Left ventricle myocardium inferior (tissue), 1 donor: Measurements from ENCODE around the gene ASPN. TPM values are rescaled to one million over a fixed set of nuclear protein-coding genes. Genes with fewer than 3 reads are reported as not detected.
A peak's percentile ranks its signal among the peaks of the same experiment; 100 is the strongest.

ENCODE experiments used
- DNase-seq: peaks from one replicate; pipeline ENCODE4 v3.0.0-alpha.2; 2020
- H3K27ac ChIP-seq: fragments of 200-600 bp; replicated peaks from 2 replicates; pipeline ENCODE4 v1.8.0; 2021
- H3K27me3 ChIP-seq: fragments of 200-600 bp; 2 replicates; pipeline ENCODE4 v1.8.0; 2021; ENCODE audit warnings: low read depth
- H3K36me3 ChIP-seq: fragments of 200-600 bp; 2 replicates; pipeline ENCODE4 v1.8.0; 2021
- H3K4me1 ChIP-seq: fragments of 200-600 bp; 2 replicates; pipeline ENCODE4 v1.8.0; 2021
- H3K4me3 ChIP-seq: fragments of 200-600 bp; 2 replicates; pipeline ENCODE4 v1.8.0; 2021; ENCODE audit warnings: mild to moderate bottlenecking, moderate library complexity
- H3K9me3 ChIP-seq: fragments of 200-600 bp; replicated peaks from 2 replicates; pipeline ENCODE4 v1.8.0; 2021
- CTCF ChIP-seq: fragments of 200-600 bp; IDR thresholded peaks from 2 replicates; pipeline ENCODE4 v1.8.0; 2021; ENCODE audit warnings: antibody characterized with exemption, mild to moderate bottlenecking, borderline replicate concordance
- intact Hi-C: fragments of 100-400 bp; cut with micrococcal nuclease; formaldehyde crosslinking; loops from one replicate; pipeline ENCODE4 v1.11.0; 2022
- total RNA-seq: library from RNA; stranded (reverse); fragmentation: NEBNext Ultra II Directional; extraction: Animal tissue kit (Norgen Biotek cat#: 25700); gene quantifications from one replicate; pipeline ENCODE4 v1.2.1, GENCODE V29; 2021
- donor health status: DM: no; HTN: yes; CAD: no; lungs with severe emphysema.

The ASPN gene
- total RNA-seq, 1 donor from 2014 or later = 17.5 TPM

- no peak for TF ChIP-seq CTCF
- Histone ChIP-seq H3K4me1 (peaks cover 45% of the 10 kb centered on the region), H3K4me3 (no peak overlapping the region), H3K9me3 (no peaks in the 10 kb centered on the region), H3K27ac (no peak overlapping the region), H3K36me3 (no peaks in the 10 kb centered on the region), H3K27me3 (no peaks in the 10 kb centered on the region)
- intact Hi-C loops = no loop called here
- no peak for DNase-seq
These were observed 28.4 kb upstream of the ASPN start for GRCh38 chr9:92510747-92511146.

- no peaks in the 10 kb centered on the region for H3K36me3 ChIP-seq
- H3K4me1 ChIP-seq = peaks cover 61% of the 10 kb centered on the region
- no peak for DNase-seq
- intact Hi-C loops = no loop called here
- H3K9me3 ChIP-seq = no peaks in the 10 kb centered on the region
- H3K27me3 ChIP-seq = no peaks in the 10 kb centered on the region
- no peak overlapping the region for H3K27ac ChIP-seq
- H3K4me3 ChIP-seq = no peak overlapping the region
- TF ChIP-seq CTCF = no peak
These were observed 26.7 kb upstream of the ASPN start for GRCh38 chr9:92509050-92509449.

DNA sequence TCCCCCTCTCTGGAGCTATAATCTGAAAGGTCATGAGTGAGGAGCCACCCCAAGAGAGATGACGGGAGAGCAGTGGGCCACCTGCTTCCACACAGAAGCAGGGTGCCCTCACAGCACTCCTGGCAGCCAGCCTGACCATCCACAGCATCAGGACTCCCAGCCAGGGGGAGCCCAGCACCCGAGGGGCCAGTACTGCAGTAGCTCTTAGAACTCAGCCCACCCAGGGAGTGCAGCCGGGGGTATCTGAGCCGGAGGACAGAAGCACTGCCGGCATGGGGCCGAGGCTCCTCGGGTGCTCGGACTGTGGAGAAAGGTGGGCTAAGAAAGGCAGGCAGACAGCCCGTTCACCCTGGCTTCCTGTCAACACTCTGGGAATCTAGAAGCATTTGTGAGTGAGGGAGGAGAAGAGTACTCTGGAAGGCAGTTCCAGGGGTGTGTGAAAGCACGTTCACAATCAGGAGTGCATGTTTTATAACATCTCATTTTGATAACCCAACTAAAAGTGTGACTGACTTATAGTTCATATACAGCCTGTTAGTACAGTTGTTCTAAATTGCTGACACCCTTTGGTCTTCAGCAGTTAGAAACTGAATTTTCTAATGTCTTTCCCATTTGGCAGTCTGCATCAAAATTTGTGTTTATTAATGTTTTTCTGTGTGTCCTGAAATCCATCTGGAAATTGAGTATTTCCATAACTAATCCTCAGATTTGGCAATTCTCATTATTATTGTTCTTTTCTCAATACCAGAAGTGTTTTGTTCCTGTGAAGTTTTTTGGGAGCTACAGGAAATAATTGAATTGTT lies 25.9 kb upstream of the ASPN start:
- Histone ChIP-seq H3K27me3 (no peaks in the 10 kb centered on the region), H3K4me1 (peaks cover 62% of the 10 kb centered on the region), H3K27ac (peak overlapping the region; percentile 73), H3K36me3 (no peaks in the 10 kb centered on the region), H3K9me3 (no peaks in the 10 kb centered on the region), H3K4me3 (peak overlapping the region; percentile 17)
- TF ChIP-seq CTCF = peak; percentile 20
- peak; percentile 22 for DNase-seq
- intact Hi-C loops = no loop called here

- Histone ChIP-seq H3K27ac (peak overlapping the region; percentile 73), H3K27me3 (no peaks in the 10 kb centered on the region), H3K4me1 (peaks cover 55% of the 10 kb centered on the region), H3K9me3 (no peaks in the 10 kb centered on the region), H3K4me3 (no peak overlapping the region), H3K36me3 (no peaks in the 10 kb centered on the region)
- TF ChIP-seq CTCF = no peak
- intact Hi-C loops = no loop called here
- no peak for DNase-seq
These were observed 25.2 kb upstream of the ASPN start for GRCh38 chr9:92507496-92507895.

DNA sequence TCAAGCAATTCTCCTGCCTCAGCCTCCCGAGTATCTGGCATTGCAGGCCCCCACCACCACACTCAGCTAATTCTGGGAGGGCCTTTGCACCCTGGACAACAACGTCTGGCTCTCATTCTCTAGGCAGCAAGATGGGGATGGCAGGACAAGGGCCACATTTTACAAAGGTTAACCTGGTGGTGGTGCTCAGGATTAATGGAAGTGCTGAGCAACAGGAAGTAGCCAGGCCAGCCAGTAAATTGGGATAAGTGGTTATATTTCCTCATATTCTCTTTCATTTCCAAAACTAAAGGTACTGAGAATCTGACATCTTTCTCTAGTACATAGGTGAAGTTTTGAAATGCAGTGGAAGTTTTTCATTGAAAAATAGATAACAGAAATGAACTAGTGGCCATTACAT lies 24.7 kb upstream of the ASPN start:
- Histone ChIP-seq H3K36me3 (no peaks in the 10 kb centered on the region), H3K4me1 (peaks cover 54% of the 10 kb centered on the region), H3K9me3 (no peaks in the 10 kb centered on the region), H3K27me3 (no peaks in the 10 kb centered on the region), H3K27ac (peak overlapping the region; percentile 73), H3K4me3 (no peak overlapping the region)
- no peak for DNase-seq
- no peak for TF ChIP-seq CTCF
- intact Hi-C loops = no loop called here
